HEK293 (cell line): ENCODE measurements around the gene ARL15.

Source experiments
- CTCF ChIA-PET: fragments of 350-600 bp; formaldehyde crosslinking; extraction: SDS; loops from one replicate; lab custom pipeline; 2021; ENCODE audit warnings: antibody characterized with exemption; lab: Yijun Ruan, JAX
- POLR2A ChIA-PET: fragments of 300-600 bp; formaldehyde crosslinking; extraction: SDS; loops from one replicate; lab custom pipeline; 2020; ENCODE audit warnings: antibody characterized with exemption, inconsistent platforms; lab: Yijun Ruan, JAX
- H3K27ac ChIP-seq: fragments of 200-500 bp; sonication (Bioruptor generic); 2 replicates; pipeline ENCODE4 v1.5.1; 2014; ENCODE audit warnings: low read depth, low read length, control low read depth, inconsistent platforms; ENCODE audit errors: extremely low read depth
- H3K36me3 ChIP-seq, 2 experiments: fragments of 200-500 bp in 1 of 2; sonication (Bioruptor generic) in 1 of 2; 1 replicate in 1 of 2; 2 replicates in 1 of 2; pipeline ENCODE4 v1.5.1; 2014 to 2017; ENCODE audit warnings: inconsistent platforms in 2 of 2, low read length in 2 of 2; ENCODE audit not compliant: control insufficient read depth in 2 of 2, insufficient read depth in 1 of 2
- H3K4me1 ChIP-seq: fragments of 200-500 bp; sonication (Bioruptor generic); 2 replicates; pipeline ENCODE4 v1.5.1; 2014; ENCODE audit warnings: mild to moderate bottlenecking, low read length, inconsistent platforms; ENCODE audit not compliant: control insufficient read depth, insufficient read depth
- H3K4me3 ChIP-seq: 2 replicates; pipeline ENCODE4 v1.5.1; 2011; ENCODE audit warnings: low read depth, mild to moderate bottlenecking, control low read depth, low read length, moderate library complexity
- H3K9me3 ChIP-seq: fragments of 200-500 bp; sonication (Bioruptor generic); 2 replicates; pipeline ENCODE4 v1.5.1; 2014; ENCODE audit warnings: low read depth, low read length, inconsistent platforms; ENCODE audit not compliant: control insufficient read depth, insufficient read depth
- BCL11B ChIP-seq: fragments of 450-650 bp; formaldehyde crosslinking; IDR thresholded peaks from 2 replicates; pipeline ENCODE4 v1.5.1; 2016; ENCODE audit warnings: low read depth, missing biosample characterization, missing genetic modification characterization
- GFI1B ChIP-seq: fragments of 450-650 bp; formaldehyde crosslinking; IDR thresholded peaks from 2 replicates; pipeline ENCODE4 v1.5.1; 2016; ENCODE audit warnings: missing biosample characterization, missing genetic modification characterization
- GLIS1 ChIP-seq: fragments of 450-650 bp; formaldehyde crosslinking; IDR thresholded peaks from 2 replicates; pipeline ENCODE4 v1.5.1; 2016; ENCODE audit warnings: missing biosample characterization, missing genetic modification characterization
- GLIS2 ChIP-seq: fragments of 450-650 bp; formaldehyde crosslinking; IDR thresholded peaks from 2 replicates; pipeline ENCODE4 v1.5.1; 2016; ENCODE audit warnings: missing biosample characterization, missing genetic modification characterization
- KLF1 ChIP-seq: fragments of 450-650 bp; formaldehyde crosslinking; IDR thresholded peaks from 2 replicates; pipeline ENCODE4 v1.5.1; 2016; ENCODE audit warnings: missing biosample characterization, missing genetic modification characterization
- KLF10 ChIP-seq: fragments of 450-650 bp; IDR thresholded peaks from 2 replicates; pipeline ENCODE4 v1.5.1; 2018; ENCODE audit warnings: missing biosample characterization, mild to moderate bottlenecking, missing genetic modification characterization
- OVOL3 ChIP-seq: fragments of 450-650 bp; formaldehyde crosslinking; IDR thresholded peaks from 2 replicates; pipeline ENCODE4 v1.5.1; 2016; ENCODE audit warnings: missing biosample characterization, missing genetic modification characterization
- SP2 ChIP-seq: fragments of 450-650 bp; formaldehyde crosslinking; IDR thresholded peaks from 2 replicates; pipeline ENCODE4 v1.5.1; 2016; ENCODE audit warnings: missing biosample characterization, missing genetic modification characterization
- TCF7L2 ChIP-seq: IDR thresholded peaks from 2 replicates; pipeline ENCODE4 v1.6.1; 2011; ENCODE audit warnings: low read depth, mild to moderate bottlenecking, inconsistent platforms, low read length, moderate library complexity, borderline replicate concordance
- ZEB2 ChIP-seq: fragments of 450-650 bp; formaldehyde crosslinking; IDR thresholded peaks from 2 replicates; pipeline ENCODE4 v1.5.1; 2016; ENCODE audit warnings: missing biosample characterization, missing genetic modification characterization
- ZFHX2 ChIP-seq: fragments of 450-650 bp; formaldehyde crosslinking; conservative IDR thresholded peaks from 2 replicates; pipeline ENCODE4 v1.5.1; 2016; ENCODE audit warnings: missing biosample characterization, missing genetic modification characterization
- ZNF248 ChIP-seq: fragments of 450-650 bp; formaldehyde crosslinking; IDR thresholded peaks from 2 replicates; pipeline ENCODE4 v1.5.1; 2017; ENCODE audit warnings: missing biosample characterization, missing genetic modification characterization
- ZNF266 ChIP-seq: fragments of 450-650 bp; formaldehyde crosslinking; IDR thresholded peaks from 2 replicates; pipeline ENCODE4 v1.5.1; 2016; ENCODE audit warnings: missing biosample characterization, missing genetic modification characterization, low read depth
- ZNF324 ChIP-seq: fragments of 450-650 bp; formaldehyde crosslinking; IDR thresholded peaks from 2 replicates; pipeline ENCODE4 v1.5.1; 2016; ENCODE audit warnings: missing biosample characterization, missing genetic modification characterization
- ZNF391 ChIP-seq: fragments of 450-650 bp; formaldehyde crosslinking; IDR thresholded peaks from 2 replicates; pipeline ENCODE4 v1.5.1; 2016; ENCODE audit warnings: low read depth, missing biosample characterization, missing genetic modification characterization, borderline replicate concordance
- ZNF416 ChIP-seq: fragments of 450-650 bp; formaldehyde crosslinking; IDR thresholded peaks from 2 replicates; pipeline ENCODE4 v1.5.1; 2016; ENCODE audit warnings: missing biosample characterization, missing genetic modification characterization
- ZNF48 ChIP-seq: fragments of 450-650 bp; formaldehyde crosslinking; IDR thresholded peaks from 2 replicates; pipeline ENCODE4 v1.5.1; 2016; ENCODE audit warnings: missing biosample characterization, missing genetic modification characterization
- ZNF629 ChIP-seq: fragments of 450-650 bp; formaldehyde crosslinking; IDR thresholded peaks from 2 replicates; pipeline ENCODE4 v1.5.1; 2017; ENCODE audit warnings: missing biosample characterization, missing genetic modification characterization
- TF ChIP-seq, protein P1 (sequence below): fragments of 450-650 bp; formaldehyde crosslinking; IDR thresholded peaks from 2 replicates; pipeline ENCODE4 v1.5.1; 2016; ENCODE audit warnings: missing biosample characterization, missing genetic modification characterization
- TF ChIP-seq, protein P2 (sequence below): fragments of 450-650 bp; formaldehyde crosslinking; IDR thresholded peaks from 2 replicates; pipeline ENCODE4 v1.5.1; 2016; ENCODE audit warnings: missing biosample characterization, missing genetic modification characterization, borderline replicate concordance
- TF ChIP-seq, protein P3 (sequence below): fragments of 450-650 bp; formaldehyde crosslinking; IDR thresholded peaks from 2 replicates; pipeline ENCODE4 v1.5.1; 2016; ENCODE audit warnings: missing biosample characterization, missing genetic modification characterization
- TF ChIP-seq, protein P4 (sequence below): fragments of 450-650 bp; formaldehyde crosslinking; IDR thresholded peaks from 2 replicates; pipeline ENCODE4 v1.5.1; 2016; ENCODE audit warnings: missing biosample characterization, missing genetic modification characterization
- TF ChIP-seq, protein P5 (sequence below): fragments of 450-650 bp; formaldehyde crosslinking; IDR thresholded peaks from 2 replicates; pipeline ENCODE4 v1.5.1; 2016; ENCODE audit warnings: missing biosample characterization, missing genetic modification characterization, low read depth

The ARL15 gene

DNA sequence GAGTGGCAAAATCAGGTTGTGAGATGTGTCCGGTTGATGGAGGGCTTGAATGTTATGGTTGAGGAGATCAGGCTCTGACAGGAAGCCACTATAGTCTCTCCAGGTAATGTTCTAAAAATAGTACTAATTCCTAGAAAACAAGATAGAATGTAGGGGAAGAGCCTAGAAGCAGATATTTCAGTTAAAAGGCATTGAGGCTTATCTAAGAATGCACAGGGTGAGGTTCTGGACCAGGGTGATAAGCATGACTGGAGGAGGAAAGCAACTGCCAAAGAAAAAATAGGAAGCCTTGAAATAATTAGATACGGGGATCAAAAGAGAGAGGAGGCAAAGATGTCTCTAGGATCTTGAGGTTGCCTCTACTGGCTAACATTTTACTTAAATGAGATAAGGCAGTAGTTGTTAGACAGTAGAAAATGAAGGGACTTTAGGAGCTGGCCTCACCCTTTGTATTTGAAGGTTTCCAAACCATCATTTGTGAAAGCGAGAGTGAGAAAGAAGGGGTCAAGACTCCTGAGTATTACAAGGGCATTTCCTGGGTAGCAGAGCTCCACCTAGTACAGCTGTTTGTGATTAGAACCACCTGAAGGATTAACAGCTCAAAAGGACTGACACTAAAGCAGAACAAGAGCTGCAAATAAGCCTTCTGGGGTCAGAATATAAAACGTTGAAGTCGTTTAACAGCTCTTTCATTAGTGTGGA, 15.4 kb upstream of the ARL15 start (continued):
- TF ChIP-seq, protein P1, sequence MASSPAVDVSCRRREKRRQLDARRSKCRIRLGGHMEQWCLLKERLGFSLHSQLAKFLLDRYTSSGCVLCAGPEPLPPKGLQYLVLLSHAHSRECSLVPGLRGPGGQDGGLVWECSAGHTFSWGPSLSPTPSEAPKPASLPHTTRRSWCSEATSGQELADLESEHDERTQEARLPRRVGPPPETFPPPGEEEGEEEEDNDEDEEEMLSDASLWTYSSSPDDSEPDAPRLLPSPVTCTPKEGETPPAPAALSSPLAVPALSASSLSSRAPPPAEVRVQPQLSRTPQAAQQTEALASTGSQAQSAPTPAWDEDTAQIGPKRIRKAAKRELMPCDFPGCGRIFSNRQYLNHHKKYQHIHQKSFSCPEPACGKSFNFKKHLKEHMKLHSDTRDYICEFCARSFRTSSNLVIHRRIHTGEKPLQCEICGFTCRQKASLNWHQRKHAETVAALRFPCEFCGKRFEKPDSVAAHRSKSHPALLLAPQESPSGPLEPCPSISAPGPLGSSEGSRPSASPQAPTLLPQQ = no peak
- TF ChIP-seq KLF10 (tag by site-specific recombination) (no peak), OVOL3 (tag by site-specific recombination) (no peak)

DNA sequence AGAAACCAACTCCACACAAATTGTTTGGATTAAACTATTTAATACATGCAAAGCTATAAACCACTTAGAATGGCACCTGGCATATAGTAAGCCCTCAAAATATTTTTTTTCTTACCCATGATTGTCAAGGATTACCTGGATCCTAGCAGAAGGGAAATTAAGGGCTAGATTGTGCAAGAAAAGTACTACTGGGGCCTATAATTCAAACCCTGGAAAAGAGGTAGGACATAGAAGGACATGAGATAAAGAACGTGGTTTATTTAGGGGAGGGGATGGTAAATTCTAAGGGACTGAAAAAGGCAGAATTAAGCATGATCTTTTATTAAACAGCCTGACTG, 14.9 kb upstream of the ARL15 start:
- no peak overlapping the region for H3K4me3 ChIP-seq
- no peaks in the 10 kb centered on the region for H3K9me3 ChIP-seq
- ChIA-PET CTCF (interaction anchor here (0.6 kb wide), 1 partner anchor 190 kb away, joined by 3 read pairs; no protein-coding TSS in a partner anchor), POLR2A (interaction anchor here (6.9 kb wide), 1 partner anchor 14 kb away, joined by 40 read pairs; the partner anchor contains the start of gene ARL15)
- no peak for TF ChIP-seq ZEB2 (tag by site-specific recombination)
- TF ChIP-seq ZNF391 (tag by site-specific recombination) = no peak
- TF ChIP-seq SP2 (tag by site-specific recombination) = no peak
- no peak for TF ChIP-seq OVOL3 (tag by site-specific recombination)
- no peak for TF ChIP-seq ZNF48 (tag by site-specific recombination)
- no peak for TF ChIP-seq ZNF416 (tag by site-specific recombination)
- TF ChIP-seq TCF7L2 = no peak
- TF ChIP-seq BCL11B (tag by site-specific recombination) = no peak
- TF ChIP-seq, protein P2, sequence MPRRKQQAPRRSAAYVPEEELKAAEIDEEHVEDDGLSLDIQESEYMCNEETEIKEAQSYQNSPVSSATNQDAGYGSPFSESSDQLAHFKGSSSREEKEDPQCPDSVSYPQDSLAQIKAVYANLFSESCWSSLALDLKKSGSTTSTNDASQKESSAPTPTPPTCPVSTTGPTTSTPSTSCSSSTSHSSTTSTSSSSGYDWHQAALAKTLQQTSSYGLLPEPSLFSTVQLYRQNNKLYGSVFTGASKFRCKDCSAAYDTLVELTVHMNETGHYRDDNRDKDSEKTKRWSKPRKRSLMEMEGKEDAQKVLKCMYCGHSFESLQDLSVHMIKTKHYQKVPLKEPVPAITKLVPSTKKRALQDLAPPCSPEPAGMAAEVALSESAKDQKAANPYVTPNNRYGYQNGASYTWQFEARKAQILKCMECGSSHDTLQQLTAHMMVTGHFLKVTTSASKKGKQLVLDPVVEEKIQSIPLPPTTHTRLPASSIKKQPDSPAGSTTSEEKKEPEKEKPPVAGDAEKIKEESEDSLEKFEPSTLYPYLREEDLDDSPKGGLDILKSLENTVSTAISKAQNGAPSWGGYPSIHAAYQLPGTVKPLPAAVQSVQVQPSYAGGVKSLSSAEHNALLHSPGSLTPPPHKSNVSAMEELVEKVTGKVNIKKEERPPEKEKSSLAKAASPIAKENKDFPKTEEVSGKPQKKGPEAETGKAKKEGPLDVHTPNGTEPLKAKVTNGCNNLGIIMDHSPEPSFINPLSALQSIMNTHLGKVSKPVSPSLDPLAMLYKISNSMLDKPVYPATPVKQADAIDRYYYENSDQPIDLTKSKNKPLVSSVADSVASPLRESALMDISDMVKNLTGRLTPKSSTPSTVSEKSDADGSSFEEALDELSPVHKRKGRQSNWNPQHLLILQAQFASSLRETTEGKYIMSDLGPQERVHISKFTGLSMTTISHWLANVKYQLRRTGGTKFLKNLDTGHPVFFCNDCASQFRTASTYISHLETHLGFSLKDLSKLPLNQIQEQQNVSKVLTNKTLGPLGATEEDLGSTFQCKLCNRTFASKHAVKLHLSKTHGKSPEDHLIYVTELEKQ (tag by site-specific recombination) = no peak
- TF ChIP-seq, protein P3, sequence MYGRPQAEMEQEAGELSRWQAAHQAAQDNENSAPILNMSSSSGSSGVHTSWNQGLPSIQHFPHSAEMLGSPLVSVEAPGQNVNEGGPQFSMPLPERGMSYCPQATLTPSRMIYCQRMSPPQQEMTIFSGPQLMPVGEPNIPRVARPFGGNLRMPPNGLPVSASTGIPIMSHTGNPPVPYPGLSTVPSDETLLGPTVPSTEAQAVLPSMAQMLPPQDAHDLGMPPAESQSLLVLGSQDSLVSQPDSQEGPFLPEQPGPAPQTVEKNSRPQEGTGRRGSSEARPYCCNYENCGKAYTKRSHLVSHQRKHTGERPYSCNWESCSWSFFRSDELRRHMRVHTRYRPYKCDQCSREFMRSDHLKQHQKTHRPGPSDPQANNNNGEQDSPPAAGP (tag by site-specific recombination) = no peak
- no peak for TF ChIP-seq ZNF266
- H3K27ac ChIP-seq = no peak overlapping the region
- H3K4me1 ChIP-seq = no peaks in the 10 kb centered on the region
- no peaks in the 10 kb centered on the region for H3K36me3 ChIP-seq

DNA sequence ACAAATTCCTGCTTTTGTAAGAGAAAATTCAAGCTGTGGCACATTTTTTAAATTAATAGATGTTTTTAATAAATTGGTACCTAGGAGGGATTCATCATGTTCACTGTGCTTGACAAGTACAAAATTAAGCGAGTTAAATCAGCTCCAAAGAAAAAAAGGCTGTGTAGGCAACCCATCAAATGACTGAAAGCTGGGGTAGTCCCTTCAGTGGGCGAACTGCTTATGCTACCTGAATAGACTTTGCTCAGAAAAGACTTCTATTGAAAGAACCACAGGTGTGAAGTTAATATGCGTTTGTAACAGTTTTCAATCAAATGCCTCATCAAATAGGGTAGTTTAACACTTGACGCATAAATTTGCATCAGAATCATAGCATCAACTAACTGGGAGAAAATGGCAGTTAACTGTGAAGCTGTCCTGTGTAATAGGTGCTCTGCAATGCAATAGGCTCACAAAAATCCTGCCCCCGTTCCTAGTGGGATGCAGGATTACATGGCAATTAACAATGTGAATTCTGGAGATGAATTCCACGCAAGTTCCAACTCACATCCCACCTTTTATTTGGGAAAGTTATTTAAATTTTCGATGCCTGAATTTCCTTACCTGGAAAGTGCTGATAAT, 14.4 kb upstream of the ARL15 start:
- ChIA-PET POLR2A (interaction anchor here (6.9 kb wide), 1 partner anchor 14 kb away, joined by 40 read pairs; the partner anchor contains the start of gene ARL15), CTCF (no interaction called here)
- no peaks in the 10 kb centered on the region for H3K36me3 ChIP-seq
- H3K4me1 ChIP-seq = no peaks in the 10 kb centered on the region
- H3K27ac ChIP-seq = no peak overlapping the region
- H3K4me3 ChIP-seq = no peak overlapping the region
- no peaks in the 10 kb centered on the region for H3K9me3 ChIP-seq
- TF ChIP-seq ZFHX2 (tag by site-specific recombination) = no peak
- TF ChIP-seq, protein P4, sequence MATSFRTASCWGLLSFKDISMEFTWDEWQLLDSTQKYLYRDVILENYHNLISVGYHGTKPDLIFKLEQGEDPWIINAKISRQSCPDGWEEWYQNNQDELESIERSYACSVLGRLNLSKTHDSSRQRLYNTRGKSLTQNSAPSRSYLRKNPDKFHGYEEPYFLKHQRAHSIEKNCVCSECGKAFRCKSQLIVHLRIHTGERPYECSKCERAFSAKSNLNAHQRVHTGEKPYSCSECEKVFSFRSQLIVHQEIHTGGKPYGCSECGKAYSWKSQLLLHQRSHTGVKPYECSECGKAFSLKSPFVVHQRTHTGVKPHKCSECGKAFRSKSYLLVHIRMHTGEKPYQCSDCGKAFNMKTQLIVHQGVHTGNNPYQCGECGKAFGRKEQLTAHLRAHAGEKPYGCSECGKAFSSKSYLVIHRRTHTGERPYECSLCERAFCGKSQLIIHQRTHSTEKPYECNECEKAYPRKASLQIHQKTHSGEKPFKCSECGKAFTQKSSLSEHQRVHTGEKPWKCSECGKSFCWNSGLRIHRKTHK = no peak
- no peak for TF ChIP-seq OVOL3 (tag by site-specific recombination)
- no peak for TF ChIP-seq GFI1B (tag by site-specific recombination)
- no peak for TF ChIP-seq ZNF324 (tag by site-specific recombination)
- no peak for TF ChIP-seq GLIS2 (tag by site-specific recombination)
- TF ChIP-seq KLF1 = no peak
- TF ChIP-seq, protein P5, sequence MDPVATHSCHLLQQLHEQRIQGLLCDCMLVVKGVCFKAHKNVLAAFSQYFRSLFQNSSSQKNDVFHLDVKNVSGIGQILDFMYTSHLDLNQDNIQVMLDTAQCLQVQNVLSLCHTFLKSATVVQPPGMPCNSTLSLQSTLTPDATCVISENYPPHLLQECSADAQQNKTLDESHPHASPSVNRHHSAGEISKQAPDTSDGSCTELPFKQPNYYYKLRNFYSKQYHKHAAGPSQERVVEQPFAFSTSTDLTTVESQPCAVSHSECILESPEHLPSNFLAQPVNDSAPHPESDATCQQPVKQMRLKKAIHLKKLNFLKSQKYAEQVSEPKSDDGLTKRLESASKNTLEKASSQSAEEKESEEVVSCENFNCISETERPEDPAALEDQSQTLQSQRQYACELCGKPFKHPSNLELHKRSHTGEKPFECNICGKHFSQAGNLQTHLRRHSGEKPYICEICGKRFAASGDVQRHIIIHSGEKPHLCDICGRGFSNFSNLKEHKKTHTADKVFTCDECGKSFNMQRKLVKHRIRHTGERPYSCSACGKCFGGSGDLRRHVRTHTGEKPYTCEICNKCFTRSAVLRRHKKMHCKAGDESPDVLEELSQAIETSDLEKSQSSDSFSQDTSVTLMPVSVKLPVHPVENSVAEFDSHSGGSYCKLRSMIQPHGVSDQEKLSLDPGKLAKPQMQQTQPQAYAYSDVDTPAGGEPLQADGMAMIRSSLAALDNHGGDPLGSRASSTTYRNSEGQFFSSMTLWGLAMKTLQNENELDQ (tag by site-specific recombination) = no peak
- no peak for TF ChIP-seq GLIS1 (tag by site-specific recombination)
- TF ChIP-seq ZNF248 (tag by site-specific recombination) = no peak
- TF ChIP-seq ZNF629 = no peak
